Right lobe of liver (tissue), 6 donors: ENCODE data around the gene NFATC4. TPM values are rescaled to one million over a fixed set of nuclear protein-coding genes. Genes with fewer than 3 reads are reported as not detected.

Experiments used
- ATAC-seq, 4 donors: fragments of 200-7000 bp; cut with Tn5 transposase; one replicate each; pipeline ENCODE4 v1.9.1; 2020; ENCODE audit warnings: mild to moderate bottlenecking in 4 of 4, moderate library complexity in 4 of 4
- DNase-seq, 3 donors: peaks; one replicate each; pipeline ENCODE4 v3.0.0-alpha.2; 2020
- H3K27ac ChIP-seq, 3 donors: fragments of 200-600 bp; one replicate each; pipeline ENCODE4 v1.8.0; 2022
- H3K27me3 ChIP-seq, 2 donors: fragments of 200-600 bp; one replicate each; pipeline ENCODE4 v1.8.0; 2022
- H3K36me3 ChIP-seq, 4 donors: fragments of 200-600 bp; sonication (generic) in 1 of 4; one replicate each; pipeline versions ENCODE4 v1.5.1 to v1.8.0; 2017 to 2022; ENCODE audit warnings: control low read depth in 1 of 4
- H3K4me1 ChIP-seq, 4 donors: fragments of 200-600 bp; sonication (generic) in 1 of 4; one replicate each; pipeline versions ENCODE4 v1.5.1 to v1.8.0; 2017 to 2022; ENCODE audit warnings: control low read depth in 1 of 4
- H3K4me3 ChIP-seq, 3 donors: fragments of 200-600 bp; one replicate each; pipeline ENCODE4 v1.8.0; 2022
- H3K9me3 ChIP-seq, 4 donors: fragments of 200-600 bp; sonication (generic) in 1 of 4; one replicate each; pipeline versions ENCODE4 v1.5.1 to v1.8.0; 2017 to 2022; ENCODE audit warnings: control low read depth in 1 of 4
- POLR2A ChIP-seq: fragments of 450-650 bp; IDR thresholded peaks from one replicate; pipeline ENCODE4 v1.6.1; 2017; ENCODE audit warnings: antibody characterized with exemption, mild to moderate bottlenecking
- WGBS: methylation state at CpG from one replicate; pipeline ENCODE4 v1.1.6; 2018; ENCODE audit warnings: low coverage, low lambda C conversion rate; ENCODE audit not compliant: insufficient coverage; ENCODE audit errors: missing lambda C conversion rate; 5-methylcytosine and 5-hydroxymethylcytosine counted together
- intact Hi-C, 2 donors: fragments of 100-400 bp; cut with DNase I; formaldehyde crosslinking; loops; one replicate each; pipeline versions ENCODE4 v1.11.2 to v1.14.1; 2022
- total RNA-seq, 6 experiments: library from RNA; depleted of rRNA in 2 of 6; stranded (reverse); fragments of >200 nt in 2 of 6; fragmentation: NEBNext Ultra II Directional in 3 of 6; extraction: Animal tissue kit (Norgen Biotek cat#: 25700) in 3 of 6; gene quantifications; one replicate each; pipeline versions ENCODE4 v1.1.0 to v1.2.4, GENCODE V29; 2016 to 2023
- TF ChIP-seq, protein P1 (sequence below), 4 donors: fragments of 200-600 bp in 3 of 4; fragments of 450-650 bp in 1 of 4; IDR thresholded peaks; one replicate each; pipeline versions ENCODE4 v1.5.1 to v1.8.0; 2016 to 2022; ENCODE audit warnings: antibody characterized with exemption in 4 of 4, mild to moderate bottlenecking in 2 of 4
- donor health status: DM: no; HTN: yes; CAD: no.
- donor health status: DM: no; HTN: no; CAD: no.
- donor health status: DM: no; HTN: no; CAD: no.
- donor health status: DM: no; HTN: yes; CAD: no.
- donor health status: DM: no; HTN: yes; CAD: no.

Gene NFATC4
- total RNA-seq, 6 experiments from 2014 or later: 1.0 to 3.7 (median 2.0) TPM

DNA sequence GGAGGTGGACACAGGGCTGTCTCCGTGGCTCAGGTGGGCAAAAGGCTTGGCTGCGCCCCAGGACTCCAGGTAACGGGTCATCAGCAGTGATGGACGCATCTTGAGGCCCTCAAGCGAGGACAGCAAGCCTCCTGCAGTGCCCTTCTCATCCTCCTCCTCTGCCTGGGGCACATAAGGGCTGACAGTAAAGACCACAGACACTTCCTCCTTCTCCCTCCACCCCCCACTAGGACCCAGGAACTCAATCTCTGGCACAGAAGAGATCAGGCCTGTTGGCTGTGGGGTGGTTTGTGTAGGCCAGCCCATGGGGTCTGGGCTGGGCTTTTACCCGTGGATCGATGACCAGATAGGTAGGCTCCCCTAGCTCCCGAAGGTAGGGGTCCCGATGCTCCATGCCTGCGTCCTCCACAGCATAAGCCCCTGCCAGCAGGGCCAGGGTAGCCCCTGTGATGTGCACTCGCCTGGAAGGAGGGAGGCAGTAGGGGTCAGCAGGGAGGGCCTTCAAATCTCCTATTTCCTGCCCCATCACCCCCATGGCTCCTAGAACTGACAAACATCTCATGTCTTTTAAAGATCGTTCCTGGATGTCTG, 38.8 kb upstream of the NFATC4 start:
- no peaks in the 10 kb centered on the region for H3K36me3 ChIP-seq
- no peaks in the 10 kb centered on the region for H3K9me3 ChIP-seq
- DNase-seq (no peak), ATAC-seq (no peak)
- no peaks in the 10 kb centered on the region for H3K27me3 ChIP-seq
- 0% methylated on average over 1 of the region's 12 CpGs for WGBS
- TF ChIP-seq, protein P1, sequence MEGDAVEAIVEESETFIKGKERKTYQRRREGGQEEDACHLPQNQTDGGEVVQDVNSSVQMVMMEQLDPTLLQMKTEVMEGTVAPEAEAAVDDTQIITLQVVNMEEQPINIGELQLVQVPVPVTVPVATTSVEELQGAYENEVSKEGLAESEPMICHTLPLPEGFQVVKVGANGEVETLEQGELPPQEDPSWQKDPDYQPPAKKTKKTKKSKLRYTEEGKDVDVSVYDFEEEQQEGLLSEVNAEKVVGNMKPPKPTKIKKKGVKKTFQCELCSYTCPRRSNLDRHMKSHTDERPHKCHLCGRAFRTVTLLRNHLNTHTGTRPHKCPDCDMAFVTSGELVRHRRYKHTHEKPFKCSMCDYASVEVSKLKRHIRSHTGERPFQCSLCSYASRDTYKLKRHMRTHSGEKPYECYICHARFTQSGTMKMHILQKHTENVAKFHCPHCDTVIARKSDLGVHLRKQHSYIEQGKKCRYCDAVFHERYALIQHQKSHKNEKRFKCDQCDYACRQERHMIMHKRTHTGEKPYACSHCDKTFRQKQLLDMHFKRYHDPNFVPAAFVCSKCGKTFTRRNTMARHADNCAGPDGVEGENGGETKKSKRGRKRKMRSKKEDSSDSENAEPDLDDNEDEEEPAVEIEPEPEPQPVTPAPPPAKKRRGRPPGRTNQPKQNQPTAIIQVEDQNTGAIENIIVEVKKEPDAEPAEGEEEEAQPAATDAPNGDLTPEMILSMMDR (IDR thresholded peaks at IDR 0.05): no peak
- H3K4me3 ChIP-seq: no peak overlapping the region
- intact Hi-C loops: no loop called here
- H3K4me1 ChIP-seq: peaks cover 0 to 18% (median 8%) of the 10 kb centered on the region in 4 donors
- H3K27ac ChIP-seq: no peak overlapping the region

DNA sequence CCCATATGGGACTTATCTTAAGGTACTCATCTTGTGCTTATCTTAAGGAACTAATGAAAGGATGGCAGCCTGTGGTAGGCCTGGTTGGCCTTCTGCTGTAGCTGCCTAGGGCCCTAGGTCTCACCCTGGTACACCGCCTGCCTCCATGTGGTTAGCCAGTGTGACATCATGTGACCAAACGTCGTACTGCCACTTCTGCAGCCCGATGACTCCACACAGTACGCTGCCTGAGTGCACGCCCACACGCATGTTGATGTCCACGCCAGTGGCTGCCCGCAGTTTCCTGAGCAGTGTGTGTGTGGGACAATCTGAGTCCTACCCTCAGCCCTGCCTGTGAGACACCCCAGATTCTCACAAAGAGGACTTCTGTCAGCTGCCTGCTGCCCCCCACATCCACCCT, 38.2 kb upstream of the NFATC4 start:
- no peaks in the 10 kb centered on the region for H3K9me3 ChIP-seq
- peaks cover 0 to 24% (median 8%) of the 10 kb centered on the region in 4 donors for H3K4me1 ChIP-seq
- intact Hi-C loops: loop anchor here (5.0 kb wide), 2 partner anchors 103 to 108 kb away; no protein-coding TSS in a partner anchor
- no peaks in the 10 kb centered on the region for H3K27me3 ChIP-seq
- WGBS: no CpG with 5 or more reads among the region's 9 CpGs
- ATAC-seq (peak; percentile 3 to 12 (median 4)), DNase-seq (peak in 1 of 3 donors; percentile 56)
- no peaks in the 10 kb centered on the region for H3K36me3 ChIP-seq
- H3K27ac ChIP-seq: no peak overlapping the region
- TF ChIP-seq, protein P1 (IDR thresholded peaks at IDR 0.05): no peak
- no peak for TF ChIP-seq POLR2A
- no peak overlapping the region for H3K4me3 ChIP-seq

DNA sequence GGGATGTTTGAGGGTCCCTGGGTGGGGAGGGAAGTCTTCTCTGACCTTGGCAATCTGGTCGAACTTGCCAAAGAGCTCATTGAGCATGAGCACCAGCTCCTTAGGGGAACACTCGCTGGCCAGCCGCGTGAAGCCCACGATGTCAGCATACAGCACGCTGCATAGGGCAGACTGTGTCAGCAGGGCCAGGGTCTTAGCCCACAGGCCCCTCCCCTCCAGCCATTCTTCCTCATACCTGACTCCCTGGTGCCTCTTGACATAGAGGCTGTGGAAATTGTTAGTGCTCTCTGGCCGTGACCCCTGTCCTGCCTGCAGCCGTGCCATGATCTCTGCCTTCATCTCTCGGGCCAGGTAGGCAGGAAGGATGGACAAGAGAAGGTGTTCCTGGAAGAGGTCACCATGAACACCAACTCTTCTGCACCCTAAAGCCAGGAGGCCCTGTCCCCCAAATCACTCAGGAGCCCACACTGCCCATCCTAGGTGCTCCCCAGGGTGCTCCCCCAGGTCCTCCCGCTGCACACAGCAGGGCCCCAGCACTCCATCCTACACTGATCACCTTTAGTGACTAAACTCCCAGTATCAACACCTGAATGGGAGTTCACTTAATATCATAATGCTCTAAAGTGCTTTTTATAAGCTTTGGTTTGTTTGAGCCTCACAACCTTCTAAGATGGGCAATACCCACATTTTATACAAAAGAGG, 36.9 kb upstream of the NFATC4 start:
- intact Hi-C loops: loop anchor here (5.0 kb wide), 2 partner anchors 101 to 106 kb away; no protein-coding TSS in a partner anchor
- no peaks in the 10 kb centered on the region for H3K27me3 ChIP-seq
- H3K4me3 ChIP-seq: no peak overlapping the region
- TF ChIP-seq, protein P1 (IDR thresholded peaks at IDR 0.05): no peak
- TF ChIP-seq POLR2A: no peak
- H3K4me1 ChIP-seq: peaks cover 0 to 24% (median 8%) of the 10 kb centered on the region in 4 donors
- WGBS: 100% methylated on average over 3 of the region's 10 CpGs
- ATAC-seq (no peak), DNase-seq (peak in 1 of 3 donors; percentile 20)
- H3K27ac ChIP-seq: no peak overlapping the region
- H3K9me3 ChIP-seq: no peaks in the 10 kb centered on the region
- H3K36me3 ChIP-seq: no peaks in the 10 kb centered on the region

DNA sequence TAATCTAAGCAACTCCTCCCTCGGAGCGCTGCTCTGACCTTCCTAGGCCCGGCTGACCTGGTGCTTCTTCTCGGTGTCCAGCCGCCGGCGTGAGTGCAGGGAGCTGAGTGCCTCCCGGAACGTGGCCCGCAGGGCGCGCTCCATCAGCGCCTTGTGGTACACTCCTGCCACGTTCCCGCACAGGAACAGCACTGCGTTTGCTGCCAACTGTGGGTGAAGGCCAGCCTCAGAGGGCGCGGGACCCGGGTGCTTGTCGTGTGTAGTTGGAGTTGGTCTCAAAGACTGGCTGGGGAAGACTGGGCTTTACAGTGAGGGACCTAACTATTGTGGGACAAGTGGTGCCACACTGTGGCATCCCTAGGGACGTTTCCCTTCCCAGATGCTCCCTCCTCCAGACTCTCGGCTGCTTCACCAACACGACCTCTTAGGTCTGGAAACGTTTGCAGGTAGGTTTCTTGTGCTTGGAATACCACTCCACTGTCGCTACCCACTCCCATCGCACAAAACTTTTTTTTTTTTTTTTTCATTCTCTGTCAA, 36.2 kb upstream of the NFATC4 start:
- ATAC-seq (no peak), DNase-seq (peak in 1 of 3 donors; percentile 23)
- H3K27me3 ChIP-seq: no peaks in the 10 kb centered on the region
- H3K36me3 ChIP-seq: no peaks in the 10 kb centered on the region
- H3K4me1 ChIP-seq: peaks cover 0 to 24% (median 8%) of the 10 kb centered on the region in 4 donors
- TF ChIP-seq, protein P1 (IDR thresholded peaks at IDR 0.05): no peak
- TF ChIP-seq POLR2A: no peak
- H3K4me3 ChIP-seq: no peak overlapping the region
- intact Hi-C loops: loop anchor here (5.0 kb wide), 2 partner anchors 101 to 106 kb away; no protein-coding TSS in a partner anchor
- H3K9me3 ChIP-seq: no peaks in the 10 kb centered on the region
- H3K27ac ChIP-seq: no peak overlapping the region
- 47% methylated on average over 11 of the region's 26 CpGs for WGBS
